NCI-H446 (cell line): Measurements from ENCODE around the gene PPM1H.
A peak's percentile ranks its signal among the peaks of the same experiment; 100 is the strongest.
"Not testable (repeated sequence)": the region's sequence is repeated elsewhere in the genome, so short reads cannot be mapped to it uniquely, and the experiment has no call there.

ENCODE experiments used
- DNase-seq, 2 experiments: peaks; one replicate each; lab custom pipeline; 2025; lab: John Stamatoyannopoulos, UW

The PPM1H gene

DNA sequence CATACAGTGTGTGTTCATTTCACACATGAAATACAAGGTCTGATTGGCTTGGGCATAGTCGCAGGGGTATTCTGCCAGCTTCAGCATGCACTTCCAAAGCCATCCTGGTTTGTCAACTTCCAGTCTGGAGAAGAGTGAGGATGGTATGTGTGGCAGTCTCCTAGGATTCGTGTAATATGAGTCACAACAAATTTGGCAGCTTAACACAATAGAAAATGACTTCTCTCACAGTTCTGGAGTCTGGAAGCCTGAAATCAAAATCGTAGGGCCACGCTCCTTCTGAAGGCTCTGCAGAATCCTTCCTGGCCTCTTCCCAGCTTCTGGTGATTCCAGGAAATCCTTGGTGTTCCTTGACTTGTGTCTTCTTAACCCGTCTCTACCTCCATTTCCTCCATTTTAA, 167.5 kb downstream of the PPM1H start:
- DNase-seq: no peak

DNA sequence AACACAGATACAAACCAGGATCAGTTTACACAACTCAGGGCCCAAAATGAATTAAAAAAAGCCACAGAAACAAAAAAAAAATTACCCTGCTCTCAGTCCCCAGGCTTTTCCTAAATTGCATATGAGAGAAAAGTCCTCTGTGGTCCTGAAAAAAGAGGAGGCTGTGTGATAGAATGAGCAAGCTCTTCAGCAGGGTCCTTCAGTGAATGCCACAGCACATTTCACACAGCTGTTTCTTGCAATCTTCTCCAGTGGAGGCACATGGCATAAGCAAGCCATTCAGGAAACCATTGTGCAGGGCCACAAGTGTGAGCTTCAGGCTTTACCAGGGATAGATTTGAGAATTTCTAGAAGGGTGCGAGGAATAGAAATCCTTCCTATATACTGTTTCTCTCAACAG, 168.5 kb downstream of the PPM1H start:
- DNase-seq: no peak

DNA sequence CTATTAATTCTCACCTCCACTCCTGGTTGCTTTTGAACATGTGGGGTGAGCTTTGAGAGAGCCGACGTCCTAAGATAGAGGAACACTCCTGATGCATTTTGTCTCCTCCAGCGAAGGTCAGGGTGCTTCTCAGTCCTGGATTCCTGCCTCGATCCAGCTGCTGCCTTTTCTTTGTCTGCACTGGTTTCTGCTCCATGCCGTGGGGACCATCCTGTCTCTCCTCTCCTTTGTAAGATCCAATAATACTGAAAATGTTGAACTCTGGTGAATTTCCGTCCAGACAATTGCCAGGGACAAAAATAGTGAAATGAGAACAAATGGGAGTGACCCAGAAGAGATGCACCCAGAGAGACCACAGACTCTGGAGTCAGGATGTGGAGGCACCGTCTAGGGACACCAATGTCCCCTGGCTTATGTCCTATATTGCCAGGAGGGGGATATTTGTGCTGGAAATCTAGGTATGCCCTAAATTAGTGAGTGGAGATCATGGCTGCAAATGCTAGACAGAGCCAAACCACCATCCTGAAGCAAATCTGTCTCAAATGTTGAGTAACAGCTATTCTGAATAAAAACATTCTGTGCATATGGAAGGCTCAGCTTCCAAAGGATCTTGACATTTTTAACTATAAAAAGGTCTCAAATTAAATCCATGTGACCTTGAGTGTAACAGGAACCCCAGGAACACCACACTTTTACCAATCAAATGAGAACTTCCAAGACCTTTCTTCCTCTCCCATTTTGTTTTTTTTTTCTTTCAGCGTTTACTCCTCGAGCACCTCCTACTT, 170.9 kb downstream of the PPM1H start:
- no peak for DNase-seq

DNA sequence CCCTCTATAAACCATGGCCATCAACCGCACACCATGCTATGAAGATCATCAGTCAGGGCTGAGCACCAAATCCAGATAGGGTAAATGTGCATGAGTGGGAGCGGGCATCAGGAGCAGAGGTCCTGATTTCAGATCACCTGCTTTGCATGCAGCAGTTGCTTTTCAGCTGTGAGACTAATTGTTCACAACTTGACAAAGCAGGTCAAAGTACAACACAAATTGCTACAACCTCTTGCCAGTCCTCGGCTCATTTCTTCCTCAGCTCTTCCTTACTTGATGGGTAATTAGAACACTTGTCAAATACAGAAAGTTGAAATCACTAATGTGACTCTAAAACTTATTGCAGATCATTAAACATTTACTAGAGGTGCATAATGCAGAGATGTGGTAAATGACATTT, 171.6 kb downstream of the PPM1H start:
- DNase-seq: no peak

DNA sequence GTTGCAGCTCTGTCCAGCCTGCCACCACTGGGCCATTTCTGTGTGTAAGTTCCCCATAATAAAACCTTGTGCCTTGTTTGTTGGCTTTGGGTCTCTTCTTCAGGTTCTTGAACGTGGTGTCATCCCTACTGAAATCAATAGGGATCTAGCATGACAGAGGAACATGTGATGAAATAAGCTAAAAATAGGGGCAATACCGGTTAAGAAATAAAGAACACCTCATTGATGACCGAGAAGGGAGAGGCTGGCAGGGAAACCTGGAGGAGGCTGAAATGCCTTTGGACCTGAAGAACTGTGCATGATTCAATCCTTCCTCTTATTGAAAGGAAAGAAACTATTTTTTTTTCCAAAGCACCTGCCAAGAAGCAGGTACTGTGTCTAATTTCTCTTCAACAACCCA, 172.3 kb downstream of the PPM1H start:
- DNase-seq: no peak

DNA sequence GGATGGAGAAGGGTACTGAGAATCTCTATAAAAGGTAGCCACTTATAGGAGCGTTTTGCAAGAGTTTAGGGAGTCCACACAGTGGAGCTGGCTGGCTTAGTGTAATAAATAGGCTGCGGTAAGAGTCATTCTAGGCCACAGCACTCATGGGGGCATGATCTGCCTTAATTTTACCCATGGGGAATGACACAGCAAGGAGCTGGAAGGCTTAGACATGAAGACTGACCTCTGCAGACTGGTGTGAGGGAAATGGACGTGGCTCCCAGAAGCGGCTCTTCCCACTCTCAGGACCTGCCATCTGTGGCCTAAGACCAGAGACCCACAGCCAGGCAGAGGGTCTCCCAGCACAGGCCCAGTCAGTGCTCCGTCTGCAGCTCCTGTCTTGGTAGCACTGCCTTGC, 173.3 kb downstream of the PPM1H start:
- DNase-seq: no peak

DNA sequence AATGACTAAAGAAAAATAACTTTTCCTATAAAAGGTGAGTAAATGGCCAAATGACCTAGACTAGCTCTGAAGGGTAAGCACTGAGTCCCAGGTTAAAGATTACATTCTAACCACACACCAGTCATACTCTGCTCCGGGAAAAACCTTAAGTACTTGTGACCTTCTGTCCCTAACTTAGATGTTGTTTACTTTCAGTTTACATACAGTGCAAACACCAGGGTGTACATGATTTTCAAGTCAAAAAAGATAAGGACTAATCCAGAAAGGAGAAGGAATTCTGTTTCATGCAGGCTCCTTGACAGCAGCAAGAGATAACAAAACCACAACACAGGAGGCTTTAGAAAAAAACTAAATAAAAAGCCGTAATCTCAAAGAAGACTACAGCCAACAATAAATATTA, 174.2 kb downstream of the PPM1H start:
- DNase-seq: no peak

DNA sequence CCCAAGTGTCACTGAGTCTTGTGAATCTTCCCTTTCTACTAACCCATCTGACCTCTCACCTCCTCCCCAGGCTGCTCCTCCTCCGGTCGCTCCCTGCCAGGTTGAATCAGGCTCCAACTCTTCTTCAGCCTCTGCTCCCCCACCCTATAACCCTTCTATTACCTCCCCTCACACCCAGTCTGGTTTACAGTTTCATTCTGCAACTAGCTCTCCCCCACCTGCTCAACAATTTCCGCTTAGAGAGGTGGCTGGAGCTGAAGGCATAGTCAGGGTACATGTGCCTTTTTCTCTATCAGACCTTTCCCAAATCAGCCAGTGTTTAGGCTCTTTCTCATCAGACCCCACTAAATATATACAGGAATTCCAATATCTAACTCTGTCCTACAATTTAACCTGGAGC, 174.6 kb downstream of the PPM1H start:
- not testable (repeated sequence) for DNase-seq

DNA sequence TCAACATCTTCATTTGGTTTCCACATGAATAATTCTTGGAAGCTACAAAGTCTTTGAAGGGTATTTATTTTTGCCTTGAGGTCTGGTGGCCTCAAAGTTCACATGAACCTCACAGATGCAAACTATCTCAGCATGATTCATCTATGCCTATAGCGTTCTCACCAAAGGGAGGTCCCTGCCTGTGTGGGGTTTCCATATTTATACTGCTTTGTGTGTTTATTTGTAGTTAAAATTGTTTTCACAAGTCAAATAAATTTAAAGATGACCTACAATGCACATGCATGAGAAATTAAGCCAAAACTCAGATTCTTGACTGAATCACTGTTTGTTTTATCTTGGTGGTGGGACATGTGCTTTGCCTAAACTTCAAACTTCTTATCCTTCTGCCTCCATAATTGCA, 176.7 kb downstream of the PPM1H start:
- DNase-seq: no peak

DNA sequence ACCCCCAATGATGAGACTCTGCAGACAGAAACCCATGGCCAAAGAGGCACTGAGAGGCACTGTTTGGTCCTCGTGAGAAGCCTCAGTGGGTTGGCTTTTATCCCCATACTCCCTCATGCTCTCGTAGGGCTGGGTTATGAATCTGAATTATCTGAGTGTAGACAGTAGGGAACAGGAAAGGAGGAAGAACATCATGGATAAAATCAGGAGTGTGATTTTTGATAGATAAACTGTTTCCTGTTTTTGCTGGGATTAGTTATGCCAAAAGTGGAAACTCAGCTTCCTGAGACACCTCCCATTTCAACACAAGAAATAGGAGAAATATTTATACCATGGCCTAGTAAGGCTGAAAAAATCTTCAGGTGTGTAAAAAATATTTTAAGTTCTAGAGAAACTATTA, 177.9 kb downstream of the PPM1H start:
- no peak for DNase-seq

DNA sequence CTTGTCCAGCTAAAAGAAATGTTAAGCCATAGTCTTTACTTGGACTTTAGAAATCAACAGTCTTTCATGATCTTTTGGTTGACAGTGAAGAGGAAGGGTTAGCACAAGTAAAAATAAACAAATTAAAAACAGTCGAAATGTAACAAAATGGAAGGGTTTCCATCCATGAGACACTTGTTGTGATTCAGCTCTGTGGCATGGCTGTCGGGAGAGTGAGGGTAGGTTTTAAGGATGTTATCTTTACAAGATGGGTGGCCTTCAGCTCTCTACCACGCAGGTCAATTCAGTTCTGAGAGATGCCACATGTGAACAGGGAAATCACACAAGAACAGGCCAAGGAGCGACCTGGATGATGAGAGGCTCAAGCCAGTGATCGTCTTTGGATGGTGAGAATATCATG, 180.2 kb downstream of the PPM1H start:
- no peak for DNase-seq

DNA sequence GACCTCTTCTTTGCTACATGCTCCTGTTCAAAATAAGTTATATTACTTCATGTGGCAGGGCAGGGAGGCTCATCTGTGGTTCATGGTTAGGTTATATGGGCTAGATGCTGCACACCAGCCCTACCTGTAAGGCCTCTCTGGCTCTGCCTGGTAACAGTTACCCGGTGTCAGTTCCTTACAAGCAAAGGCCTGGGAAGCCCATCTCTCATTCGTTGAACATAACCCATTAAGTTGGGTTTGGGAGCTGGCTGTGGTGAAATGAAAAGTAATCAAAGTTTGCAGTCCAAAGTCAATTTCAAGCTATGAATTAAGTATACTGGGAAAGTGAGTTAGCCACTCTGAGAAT, 183.2 kb downstream of the PPM1H start:
- DNase-seq: no peak

DNA sequence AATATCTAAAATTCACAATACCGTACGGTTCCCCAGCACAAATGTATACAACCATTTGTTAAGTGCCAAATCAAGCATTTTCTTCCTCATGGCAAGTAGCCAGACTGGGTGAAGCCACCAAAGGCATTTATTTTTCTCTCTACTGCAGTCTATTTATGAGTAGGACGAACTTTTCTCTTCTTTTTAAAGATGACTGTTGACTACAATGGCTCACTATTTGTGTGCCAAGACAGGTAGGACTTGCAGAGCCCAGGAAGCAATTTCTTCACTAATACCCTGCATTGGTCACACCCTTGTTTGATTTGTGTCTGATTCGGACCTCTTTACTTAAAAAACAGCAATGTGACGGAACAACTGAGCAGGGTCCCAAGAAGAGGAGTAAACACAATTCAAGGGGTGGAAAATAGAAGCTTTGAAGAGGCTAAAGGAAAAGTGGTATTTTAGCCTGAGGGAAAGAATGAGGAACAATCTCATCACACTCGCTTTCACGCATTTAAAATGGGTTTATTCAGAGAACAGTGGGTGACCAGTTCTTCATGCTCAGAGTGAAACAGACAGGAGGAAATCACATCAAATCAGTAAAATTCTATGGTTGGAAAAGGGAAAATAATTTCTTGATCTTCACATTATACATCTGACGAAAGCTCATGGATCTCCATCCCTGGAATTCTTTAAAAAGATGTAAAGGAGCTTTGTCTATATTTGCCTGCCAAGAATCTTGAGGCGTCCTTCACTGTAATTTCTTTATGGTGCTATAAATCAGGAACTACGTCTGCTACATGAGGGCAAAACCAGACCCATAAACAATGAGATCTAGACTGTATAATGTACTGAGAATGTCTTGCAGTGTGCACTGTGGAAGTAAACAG, 183.8 kb downstream of the PPM1H start:
- no peak for DNase-seq

DNA sequence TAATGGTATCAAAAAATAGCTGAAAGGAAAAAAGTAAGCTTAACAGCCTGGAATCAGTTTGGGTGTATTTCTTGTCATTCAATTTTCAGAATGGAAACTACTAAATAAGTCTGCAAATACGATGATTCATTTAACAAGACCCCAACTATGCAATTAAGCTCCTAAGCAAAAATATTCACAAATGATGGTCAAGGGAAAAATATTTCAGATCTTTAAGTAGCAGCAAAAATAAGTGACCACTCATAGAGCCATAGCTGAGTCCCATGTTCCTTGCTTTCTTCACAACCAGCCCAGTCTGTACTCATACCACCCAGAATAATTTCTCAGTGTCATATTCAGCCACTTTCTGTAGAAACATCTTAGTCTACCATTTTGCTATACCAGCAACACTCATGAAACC, 185.4 kb downstream of the PPM1H start:
- no peak for DNase-seq

DNA sequence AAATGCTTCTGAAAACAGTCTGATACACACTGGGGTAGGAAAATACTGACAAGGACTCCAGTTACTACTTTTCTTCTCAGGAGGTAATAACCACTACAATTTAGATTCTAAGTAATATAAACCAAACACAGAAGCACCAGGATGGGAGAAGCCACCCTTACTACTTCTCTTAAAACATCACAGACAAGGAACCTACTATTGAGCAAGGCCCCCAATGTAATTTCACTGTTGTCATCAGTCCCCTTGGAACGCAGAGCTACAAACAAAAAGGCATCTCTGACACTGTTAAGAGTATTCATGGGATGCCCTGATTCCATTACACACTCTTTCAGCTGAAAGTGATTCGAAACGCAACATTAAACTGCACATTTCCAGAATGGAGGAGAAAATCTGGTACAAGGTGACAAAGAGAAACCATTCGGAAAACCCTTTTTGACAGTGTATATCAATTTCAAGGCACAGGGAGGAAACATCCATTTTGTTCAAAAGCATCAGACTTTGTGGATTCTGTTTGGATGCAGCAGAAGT, 185.9 kb downstream of the PPM1H start:
- DNase-seq: no peak

DNA sequence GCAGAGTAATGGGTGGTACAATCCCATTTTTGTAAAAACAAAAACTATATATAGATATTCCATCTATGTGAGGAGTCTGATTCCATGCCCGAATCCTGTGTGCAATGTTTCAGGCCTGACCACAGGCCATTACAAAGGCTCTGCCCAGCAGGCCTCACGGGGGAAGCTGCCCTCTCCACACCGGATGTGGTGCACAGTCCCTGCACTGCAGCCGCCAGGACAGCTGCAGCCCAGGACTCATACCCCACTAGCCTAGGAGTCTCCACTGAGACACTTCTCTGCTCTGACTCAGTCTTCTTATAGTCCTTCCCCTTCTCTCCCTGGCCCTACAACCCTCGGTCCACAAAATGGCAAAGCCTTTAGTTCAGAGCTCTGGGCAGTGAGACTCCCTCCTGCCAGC, 190.4 kb downstream of the PPM1H start:
- DNase-seq: no peak

DNA sequence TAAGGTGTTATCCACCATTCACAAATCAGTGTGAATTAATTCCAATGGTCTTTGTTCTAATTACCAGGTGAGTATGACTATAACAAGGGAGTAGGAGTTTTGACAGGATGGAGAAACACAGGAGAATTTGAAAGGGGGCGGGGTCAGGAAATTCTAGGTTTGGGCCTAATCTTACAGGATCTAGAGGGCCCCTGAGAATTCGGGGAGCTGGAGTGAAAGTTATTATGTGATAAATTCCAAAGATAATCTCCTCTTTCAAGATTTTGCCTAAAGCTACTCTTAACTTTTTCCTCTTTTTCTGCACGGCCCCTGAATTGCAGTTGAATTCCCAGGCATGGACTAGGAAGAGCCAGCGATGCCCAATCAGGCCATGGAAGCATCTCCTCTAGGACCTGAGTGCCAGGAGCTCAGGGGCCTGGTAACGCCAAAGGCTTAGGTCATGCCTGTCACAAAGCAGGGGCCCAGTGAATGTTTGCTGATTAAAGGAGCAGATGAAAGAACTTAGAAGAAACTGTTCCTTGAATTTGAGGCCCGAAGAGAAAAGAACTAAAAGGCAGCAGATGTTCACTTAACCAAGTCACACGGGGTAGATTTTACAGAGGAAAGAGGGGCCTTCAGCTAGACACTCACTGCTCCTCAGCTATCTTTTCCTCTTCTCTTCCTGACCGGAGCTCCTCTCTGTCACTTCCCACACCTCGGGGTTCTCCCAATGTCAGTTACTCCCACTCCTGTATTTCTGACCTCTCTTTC, 195.5 kb downstream of the PPM1H start:
- DNase-seq: no peak

DNA sequence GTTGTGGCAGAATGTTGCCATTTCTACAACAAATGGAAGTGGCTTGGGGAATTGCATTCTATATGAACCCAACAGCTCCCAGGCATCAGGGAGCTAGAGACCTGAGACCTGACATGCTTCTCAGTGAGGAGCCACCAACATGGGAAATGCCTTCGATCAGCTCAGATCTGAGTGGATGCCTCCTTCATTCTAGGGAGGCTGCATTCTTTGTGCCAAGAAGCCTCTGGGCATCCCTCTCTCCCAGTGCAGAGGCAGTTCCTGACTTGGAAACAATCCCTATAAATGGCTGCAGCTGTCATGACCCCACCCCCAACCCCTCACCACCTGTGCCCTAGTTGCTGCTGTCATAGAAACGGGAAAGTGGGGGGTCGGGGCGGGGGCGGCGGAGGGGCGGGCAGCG, 196.3 kb downstream of the PPM1H start:
- peak in 1 of 2 experiments; percentile 38 for DNase-seq

DNA sequence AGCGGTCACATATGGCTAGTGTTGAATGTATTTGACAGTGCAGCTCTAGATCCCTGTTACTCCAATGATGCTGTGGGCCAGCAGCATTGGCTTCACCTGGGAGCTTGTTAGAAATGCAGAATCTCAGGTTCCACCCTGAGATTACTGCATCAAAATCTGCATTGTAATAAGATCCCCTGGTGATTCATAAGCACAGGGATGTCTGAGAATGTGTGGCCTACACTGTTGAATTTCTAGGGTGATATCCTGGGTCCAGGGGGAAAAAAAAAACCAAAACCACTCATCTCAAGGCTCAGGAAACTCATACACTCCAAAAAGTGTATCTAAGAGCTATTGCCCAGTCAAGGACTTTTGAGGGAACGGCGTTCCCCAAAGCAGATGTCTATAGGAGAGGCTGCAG, 196.8 kb downstream of the PPM1H start:
- DNase-seq: no peak

DNA sequence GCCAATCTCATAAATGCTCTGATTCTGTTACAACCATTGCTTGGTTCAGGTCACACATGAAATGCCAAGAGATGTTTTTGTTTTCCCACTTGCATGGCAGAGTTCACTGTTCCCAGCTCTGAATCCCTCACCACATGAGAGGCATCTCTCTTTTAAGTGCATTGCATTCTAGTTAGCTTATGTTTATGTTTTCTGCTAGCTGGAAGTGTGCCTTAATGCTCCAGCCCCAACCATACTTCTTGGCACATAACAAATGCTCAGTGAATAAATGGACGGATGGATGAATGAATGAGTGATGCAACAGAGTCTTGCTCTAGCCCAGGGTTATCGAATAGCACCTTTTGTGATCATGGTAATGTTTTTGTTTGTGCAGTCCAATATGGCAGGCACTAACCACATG, 197.3 kb downstream of the PPM1H start:
- DNase-seq: no peak

DNA sequence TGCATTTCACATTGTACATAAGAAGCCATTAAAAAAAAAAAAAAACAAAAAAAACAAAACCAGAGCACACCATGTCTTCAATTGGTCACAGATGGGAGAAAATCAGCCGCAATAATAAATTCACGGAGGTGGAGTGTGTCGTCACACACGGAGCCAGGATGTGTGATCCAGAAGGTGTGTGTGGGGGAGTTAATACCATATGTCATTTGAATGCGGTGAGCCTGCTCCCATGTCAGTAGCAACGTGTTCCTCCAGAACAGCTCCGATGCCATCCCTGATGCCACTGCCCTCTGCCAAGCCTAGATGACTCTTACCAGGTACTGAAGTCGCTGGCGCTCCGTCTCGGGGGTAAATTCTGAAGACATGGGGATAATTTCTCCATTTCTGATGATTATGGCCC, 197.8 kb downstream of the PPM1H start:
- DNase-seq: no peak

DNA sequence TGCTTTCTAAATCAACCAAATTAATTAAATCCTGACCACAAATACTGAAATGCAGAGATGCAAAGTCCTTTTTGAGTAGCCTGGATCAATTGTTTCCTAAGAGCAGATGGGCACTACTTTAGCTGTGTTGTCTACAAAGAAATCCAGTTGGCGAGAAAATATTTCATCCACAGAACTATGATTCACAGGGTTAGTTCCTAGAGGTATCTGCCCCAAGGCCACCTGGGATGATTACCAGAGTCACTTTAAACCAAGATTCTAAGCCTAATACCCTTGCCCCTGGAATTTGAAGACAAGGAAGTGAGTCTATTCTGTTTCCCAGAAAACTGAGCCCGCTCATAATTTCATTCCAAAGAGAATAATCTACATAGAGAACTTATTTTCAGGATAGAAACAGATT, 198.4 kb downstream of the PPM1H start:
- DNase-seq: peak in 1 of 2 experiments; percentile 12
